ENCODE data around the gene MRPL30.
A peak's percentile ranks its signal among the peaks of the same experiment; 100 is the strongest.

Gene MRPL30

GRCh38 chr2:99159594-99159993 lies 21.4 kb upstream of the MRPL30 start:
- DNase-seq (ENCODE audit: low spot score), result no peak
- in situ Hi-C loops (cut with MboI; ENCODE audit: low sequenced_read_pairs, unreplicated experiment), result no loop called here
- TF ChIP-seq CTCF (IDR thresholded peaks at IDR 0.05; ENCODE audit: borderline replicate concordance, control extremely low read depth, extremely low read depth, insufficient read depth, missing control alignments), result no peak

- DNase-seq (ENCODE audit: low spot score), result no peak
- in situ Hi-C loops (cut with MboI; ENCODE audit: low sequenced_read_pairs, unreplicated experiment), result no loop called here
- no peak for TF ChIP-seq CTCF (IDR thresholded peaks at IDR 0.05; ENCODE audit: borderline replicate concordance, control extremely low read depth, extremely low read depth, insufficient read depth, missing control alignments)
Measured at GRCh38 chr2:99166218-99166617, 14.8 kb upstream of the MRPL30 start.

- DNase-seq (ENCODE audit: low spot score), result no peak
- TF ChIP-seq CTCF (IDR thresholded peaks at IDR 0.05; ENCODE audit: borderline replicate concordance, control extremely low read depth, extremely low read depth, insufficient read depth, missing control alignments), result no peak
- in situ Hi-C loops (cut with MboI; ENCODE audit: low sequenced_read_pairs, unreplicated experiment), result no loop called here
Measured at GRCh38 chr2:99169534-99169933, 11.4 kb upstream of the MRPL30 start.

GRCh38 chr2:99171377-99172140 lies 9.4 kb upstream of the MRPL30 start:
- no peak for DNase-seq (ENCODE audit: low spot score)
- in situ Hi-C loops (cut with MboI; ENCODE audit: low sequenced_read_pairs, unreplicated experiment), result no loop called here
- no peak for TF ChIP-seq CTCF (IDR thresholded peaks at IDR 0.05; ENCODE audit: borderline replicate concordance, control extremely low read depth, extremely low read depth, insufficient read depth, missing control alignments)

GRCh38 chr2:99181624-99182000 lies 628 bp downstream of the MRPL30 start:
- in situ Hi-C loops (cut with MboI; ENCODE audit: low sequenced_read_pairs, unreplicated experiment), result loop anchor here (25.0 kb wide), 1 partner anchor 306 kb away; the partner anchor contains the start of gene REV1
- peak; percentile 25 for DNase-seq (ENCODE audit: low spot score)
- no peak for TF ChIP-seq CTCF (IDR thresholded peaks at IDR 0.05; ENCODE audit: borderline replicate concordance, control extremely low read depth, extremely low read depth, insufficient read depth, missing control alignments)

GRCh38 chr2:99183025-99183424 lies 2.0 kb downstream of the MRPL30 start:
- in situ Hi-C loops (cut with MboI; ENCODE audit: low sequenced_read_pairs, unreplicated experiment), result loop anchor here (25.0 kb wide), 1 partner anchor 304 kb away; the partner anchor contains the start of gene REV1
- no peak for TF ChIP-seq CTCF (IDR thresholded peaks at IDR 0.05; ENCODE audit: borderline replicate concordance, control extremely low read depth, extremely low read depth, insufficient read depth, missing control alignments)
- DNase-seq (ENCODE audit: low spot score), result no peak

Data from GM13976 (cell line).